ENCODE results near the gene ZNF718.
"Not testable (repeated sequence)": the region's sequence is repeated elsewhere in the genome, so short reads cannot be mapped to it uniquely, and the experiment has no call there.

Gene ZNF718

GRCh38 chr4:161496-162284 lies 37.4 kb downstream of the ZNF718 start:
- DNase-seq = no peak

- DNase-seq = not testable (repeated sequence)
Measured at GRCh38 chr4:169640-170039, 45.3 kb downstream of the ZNF718 start.

GRCh38 chr4:171318-171717 lies 47.0 kb downstream of the ZNF718 start:
- not testable (repeated sequence) for DNase-seq

DNA sequence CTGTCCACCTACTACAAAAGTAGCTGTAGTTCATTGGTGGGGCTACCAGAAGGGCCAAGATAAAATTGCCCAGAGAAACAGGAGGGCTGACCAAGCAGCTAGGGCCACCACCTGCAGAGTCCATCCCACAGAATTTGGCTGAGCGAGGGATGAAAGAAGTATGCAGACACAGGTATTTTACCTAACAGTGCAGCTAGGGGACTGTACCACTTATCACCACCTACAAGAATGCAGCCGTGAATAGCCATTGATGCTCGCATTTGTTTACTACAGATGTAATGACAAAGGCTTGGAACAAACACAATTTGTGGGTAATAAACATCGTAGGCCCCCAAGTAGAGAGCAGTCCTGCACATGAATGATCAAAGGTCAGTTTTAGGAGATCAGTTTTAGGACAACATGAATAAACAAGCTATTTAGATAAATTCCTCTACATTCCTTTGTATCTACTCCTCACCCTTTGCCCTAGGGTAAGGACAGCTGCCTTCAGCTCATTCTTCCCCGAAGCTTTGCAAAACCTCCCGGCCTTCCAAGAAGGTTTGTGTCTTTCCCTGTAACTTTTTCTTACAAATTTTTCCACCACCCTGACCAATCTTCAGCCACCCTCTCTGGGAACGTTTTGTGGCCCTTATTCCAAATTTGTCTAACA lies 49.5 kb downstream of the ZNF718 start:
- no peak for DNase-seq

- DNase-seq = no peak
Measured at GRCh38 chr4:175986-176385, 51.7 kb downstream of the ZNF718 start.

DNA sequence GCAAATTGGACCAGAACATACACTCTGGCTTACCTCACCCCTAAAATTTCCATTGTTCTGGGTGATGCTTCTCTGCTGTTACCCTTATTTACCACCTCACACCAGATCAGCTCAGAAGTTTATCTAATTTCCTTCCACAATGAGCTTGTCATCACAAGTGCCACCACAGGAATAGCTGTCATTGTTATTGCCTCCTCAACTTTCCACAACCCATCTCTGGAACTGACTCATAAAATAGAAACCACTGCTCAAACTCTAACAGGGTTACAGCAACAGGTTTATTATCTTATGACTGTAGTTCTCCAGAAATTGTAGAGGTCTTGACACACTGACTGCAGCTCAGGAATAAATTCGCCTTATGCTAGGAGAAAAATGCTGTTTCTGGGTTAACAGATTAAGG lies 52.7 kb downstream of the ZNF718 start:
- DNase-seq = no peak

GRCh38 chr4:182225-182624 lies 57.9 kb downstream of the ZNF718 start:
- not testable (repeated sequence) for DNase-seq

- DNase-seq = no peak
Measured at GRCh38 chr4:188091-188490, 63.8 kb downstream of the ZNF718 start.

DNA sequence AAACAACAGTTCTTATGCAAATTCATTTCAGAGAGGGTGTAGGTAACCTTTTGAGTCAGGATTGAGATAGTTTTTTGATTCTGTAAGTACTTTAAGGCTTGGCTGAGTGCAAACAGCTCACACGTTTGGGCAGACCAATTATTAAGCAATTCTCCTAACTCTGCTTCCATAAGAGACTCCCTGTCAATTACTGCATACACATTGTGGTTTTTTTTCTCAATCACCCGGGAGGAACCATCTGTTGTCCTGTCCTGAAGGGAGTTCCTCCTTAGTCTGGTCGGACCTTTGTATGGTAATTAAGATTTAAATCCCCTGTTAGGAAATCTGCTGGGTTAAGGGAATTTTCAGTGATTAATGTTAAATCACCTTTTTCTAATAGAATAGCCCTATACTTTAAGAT lies 70.9 kb downstream of the ZNF718 start:
- not testable (repeated sequence) for DNase-seq

DNA sequence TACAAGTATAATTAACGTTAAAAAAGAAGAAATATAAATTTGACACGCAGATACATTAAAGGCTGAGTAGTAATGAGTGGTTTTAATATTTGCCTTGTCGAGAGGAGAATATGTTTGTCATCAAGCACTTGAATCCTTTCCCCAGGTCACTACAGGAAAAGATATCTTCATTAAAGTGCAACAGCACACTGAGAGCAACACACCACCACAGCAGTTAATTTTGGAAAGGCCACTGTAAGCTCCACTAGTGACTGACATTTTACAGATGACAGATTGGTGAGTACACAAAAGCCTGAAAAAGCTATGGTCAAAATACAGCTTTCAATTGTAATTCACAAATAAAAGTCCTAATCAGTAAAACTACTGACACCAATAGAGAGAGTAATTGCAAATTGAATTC lies 76.6 kb downstream of the ZNF718 start:
- DNase-seq = no peak

DNA sequence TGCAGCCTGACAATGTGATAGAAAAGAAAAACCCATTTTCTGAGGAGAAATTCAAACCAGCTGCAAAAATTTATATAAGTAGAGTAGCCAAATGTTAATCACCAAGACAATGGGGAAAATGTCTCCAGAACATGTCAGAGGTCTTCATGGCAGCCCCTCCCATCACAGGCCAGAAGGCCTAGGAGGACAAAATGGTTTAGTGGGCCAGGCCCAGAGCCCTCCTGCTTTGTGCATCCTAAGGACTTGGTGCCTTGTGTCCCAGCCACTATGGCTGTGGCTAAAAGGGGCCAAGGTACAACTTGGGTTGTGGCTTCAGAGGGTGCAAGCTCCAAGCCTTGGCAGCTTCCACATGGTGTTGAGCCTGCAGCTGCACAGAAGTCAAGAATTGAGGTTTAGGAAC lies 78.5 kb downstream of the ZNF718 start:
- not testable (repeated sequence) for DNase-seq

GRCh38 chr4:205097-205756 lies 80.9 kb downstream of the ZNF718 start:
- DNase-seq = no peak

GRCh38 chr4:206054-206453 lies 81.8 kb downstream of the ZNF718 start:
- DNase-seq = no peak

DNA sequence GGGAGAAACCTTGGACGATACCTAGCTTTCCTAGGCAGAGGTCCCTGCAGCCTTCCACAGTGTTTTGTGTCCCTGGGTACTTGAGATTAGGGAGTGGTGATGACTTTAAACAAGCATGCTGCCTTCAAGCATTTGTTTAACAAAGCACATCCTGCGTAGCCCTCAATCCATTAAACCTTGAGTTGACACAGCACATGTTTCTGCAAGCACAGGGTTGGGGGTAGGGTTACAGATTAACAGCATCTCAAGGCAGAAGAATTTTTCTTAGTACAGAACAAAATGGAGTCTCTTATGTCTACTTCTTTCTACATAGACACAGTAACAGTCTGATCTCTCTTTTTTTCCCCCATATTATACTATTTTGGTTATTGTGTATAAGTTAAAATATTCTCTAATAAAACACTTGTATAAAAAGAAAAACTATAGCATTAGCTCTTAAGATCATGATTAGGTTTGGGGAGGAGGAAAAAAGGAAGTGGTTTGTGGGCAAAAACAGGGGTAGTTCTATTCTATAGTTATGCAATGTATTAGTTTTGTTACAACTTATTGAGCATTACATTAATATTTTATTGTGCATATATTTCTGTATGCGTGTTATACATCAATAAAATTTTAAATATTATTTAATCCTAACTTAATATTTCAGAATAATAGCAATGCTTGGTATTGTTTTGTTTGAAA lies 84.3 kb downstream of the ZNF718 start:
- DNase-seq = not testable (repeated sequence)

DNA sequence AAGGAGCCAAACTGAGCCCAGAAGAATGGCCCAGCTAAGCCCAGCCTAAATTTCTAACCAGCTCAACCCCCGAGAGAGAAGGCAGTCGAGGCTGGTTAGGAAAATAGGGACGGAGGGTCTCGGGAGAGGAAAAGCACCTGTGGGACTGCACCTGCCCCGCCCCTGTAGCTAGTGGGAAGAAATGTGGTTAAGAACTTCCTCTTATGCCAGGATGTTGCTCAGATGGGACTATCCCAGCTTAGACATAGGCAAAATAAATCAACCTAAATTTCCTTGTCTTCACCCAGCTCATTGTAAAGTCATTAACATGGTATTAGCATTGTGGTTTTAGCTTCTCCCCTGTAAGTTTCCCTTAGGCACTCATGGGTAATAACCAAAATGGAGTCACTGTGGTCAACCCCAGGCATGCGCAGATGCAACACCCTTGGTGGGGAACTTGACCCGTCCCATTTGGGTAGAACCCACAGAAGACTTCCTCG lies 86.8 kb downstream of the ZNF718 start:
- no peak for DNase-seq

DNA sequence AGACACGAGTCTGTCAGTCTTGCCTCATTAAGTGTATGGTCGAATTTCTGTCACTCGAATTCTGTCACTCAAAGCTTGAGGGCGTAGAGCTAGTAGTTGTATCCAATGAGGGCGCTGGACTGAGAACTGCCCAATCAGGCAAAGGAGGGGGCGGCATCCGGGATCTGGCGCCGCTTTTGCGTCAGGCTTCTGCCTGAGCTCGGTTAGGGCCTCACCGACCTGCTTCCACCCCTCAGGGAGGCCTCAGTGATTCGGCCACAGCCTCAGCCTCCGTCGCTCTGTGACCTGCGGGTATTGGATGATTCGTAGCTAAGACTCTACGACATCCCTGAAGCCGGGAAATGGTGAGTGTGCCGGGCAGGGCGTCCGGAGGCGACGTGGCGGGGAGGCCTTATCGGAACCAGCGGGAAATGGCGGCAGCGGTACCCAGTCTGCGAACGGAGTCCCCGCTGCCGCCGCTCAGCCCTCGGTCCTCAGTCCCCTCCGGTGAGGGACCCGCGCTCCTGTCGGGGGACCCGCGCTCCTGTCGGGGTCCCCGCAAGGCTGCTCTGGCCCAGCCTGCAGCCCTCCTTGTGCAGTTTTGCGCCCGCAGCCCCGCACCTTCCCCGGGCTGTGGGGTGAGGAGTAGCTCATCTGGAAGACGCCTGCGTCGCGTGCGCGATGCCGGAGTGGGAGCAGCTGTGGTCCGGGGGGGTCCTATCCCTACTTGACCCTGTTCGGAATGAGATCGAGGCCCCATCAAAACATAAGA lies 88.3 kb downstream of the ZNF718 start:
- no peak for DNase-seq

- DNase-seq = not testable (repeated sequence)
Measured at GRCh38 chr4:213189-213535, 88.9 kb downstream of the ZNF718 start.
